ENCODE results near the gene TMEM248.
"Not testable (repeated sequence)": the region's sequence is repeated elsewhere in the genome, so short reads cannot be mapped to it uniquely, and the experiment has no call there.

DNA sequence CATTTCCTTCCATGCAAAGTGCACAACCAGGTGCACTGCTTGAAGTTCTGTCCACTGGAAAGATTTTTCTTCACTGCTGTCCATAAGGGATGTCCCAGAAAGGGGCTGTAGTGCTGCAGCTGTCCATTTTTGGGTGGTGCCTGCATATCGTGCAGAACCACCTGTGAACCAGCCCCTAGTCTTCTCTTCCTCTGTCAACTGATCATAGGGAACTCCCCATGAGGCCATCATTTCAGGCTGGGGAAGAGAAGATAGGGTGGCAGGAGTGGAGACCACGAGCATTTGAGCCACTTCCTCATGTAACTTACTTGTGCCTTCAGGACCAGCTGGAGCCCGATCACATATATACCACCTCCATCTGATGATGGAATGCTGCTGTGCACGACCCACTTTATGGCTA lies 12.4 kb upstream of the TMEM248 start:
- not testable (repeated sequence) for TF ChIP-seq TCF7L2 (IDR thresholded peaks at IDR 0.05; ENCODE audit: borderline replicate concordance, extremely low read depth, insufficient read depth, insufficient read length); POLR2A (IDR thresholded peaks at IDR 0.05; ENCODE audit: borderline replicate concordance, extremely low read depth, insufficient read depth, insufficient read length); SP1 (IDR thresholded peaks at IDR 0.05; ENCODE audit: low read depth); JUND (IDR thresholded peaks at IDR 0.05); ELF1 (IDR thresholded peaks at IDR 0.05; ENCODE audit: borderline replicate concordance, low read depth); EZH2 (IDR thresholded peaks at IDR 0.05); ZNF274 (IDR thresholded peaks at IDR 0.05; ENCODE audit: low read depth, low read length)
- TF ChIP-seq, protein P1, sequence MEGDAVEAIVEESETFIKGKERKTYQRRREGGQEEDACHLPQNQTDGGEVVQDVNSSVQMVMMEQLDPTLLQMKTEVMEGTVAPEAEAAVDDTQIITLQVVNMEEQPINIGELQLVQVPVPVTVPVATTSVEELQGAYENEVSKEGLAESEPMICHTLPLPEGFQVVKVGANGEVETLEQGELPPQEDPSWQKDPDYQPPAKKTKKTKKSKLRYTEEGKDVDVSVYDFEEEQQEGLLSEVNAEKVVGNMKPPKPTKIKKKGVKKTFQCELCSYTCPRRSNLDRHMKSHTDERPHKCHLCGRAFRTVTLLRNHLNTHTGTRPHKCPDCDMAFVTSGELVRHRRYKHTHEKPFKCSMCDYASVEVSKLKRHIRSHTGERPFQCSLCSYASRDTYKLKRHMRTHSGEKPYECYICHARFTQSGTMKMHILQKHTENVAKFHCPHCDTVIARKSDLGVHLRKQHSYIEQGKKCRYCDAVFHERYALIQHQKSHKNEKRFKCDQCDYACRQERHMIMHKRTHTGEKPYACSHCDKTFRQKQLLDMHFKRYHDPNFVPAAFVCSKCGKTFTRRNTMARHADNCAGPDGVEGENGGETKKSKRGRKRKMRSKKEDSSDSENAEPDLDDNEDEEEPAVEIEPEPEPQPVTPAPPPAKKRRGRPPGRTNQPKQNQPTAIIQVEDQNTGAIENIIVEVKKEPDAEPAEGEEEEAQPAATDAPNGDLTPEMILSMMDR (IDR thresholded peaks at IDR 0.05 in 2 of 3, conservative IDR thresholded peaks at IDR 0.05 in 1 of 3; ENCODE audit: borderline replicate concordance in 1 of 3, insufficient read depth in 1 of 3, low read depth in 2 of 3, low read length in 2 of 3): not testable (repeated sequence)
